Measurements from ENCODE around the gene RIPK4. TPM values are rescaled to one million over a fixed set of nuclear protein-coding genes. Genes with fewer than 3 reads are reported as not detected.

RIPK4 gene
- polyA plus RNA-seq, 3 donors: 0.05 to 0.09 TPM; not detected in 1

DNA sequence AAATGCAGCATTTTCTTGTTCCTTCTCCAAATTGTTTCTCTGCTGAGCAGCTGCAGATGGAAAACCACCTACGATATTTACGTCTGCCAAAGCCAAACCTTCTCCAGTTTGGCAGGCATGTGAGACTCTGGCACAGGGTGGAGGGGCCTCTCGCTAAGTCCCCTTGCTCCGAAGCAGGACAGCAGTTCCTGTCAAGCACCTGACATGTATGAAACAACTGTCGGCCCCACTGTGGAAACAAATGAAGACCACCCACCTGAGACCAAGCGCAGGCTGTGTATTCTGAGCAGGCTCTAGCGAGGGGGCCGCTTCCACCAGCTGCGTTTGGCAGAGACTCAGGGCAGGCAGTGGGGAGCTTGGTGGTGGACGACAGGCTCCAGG is 74.7 kb downstream of the RIPK4 start:
- no peaks in the 10 kb centered on the region for H3K27me3 ChIP-seq (ENCODE audit: control insufficient read depth in 2 of 2, insufficient read depth in 2 of 2, low read length in 2 of 2)
- H3K4me1 Mint-ChIP-seq: peaks cover 26% of the 10 kb centered on the region
- H3K4me2 ChIP-seq (replicated peaks; ENCODE audit: extremely low read depth, low read length, poor library complexity, severe bottlenecking): no peak overlapping the region
- TF ChIP-seq, protein P1, sequence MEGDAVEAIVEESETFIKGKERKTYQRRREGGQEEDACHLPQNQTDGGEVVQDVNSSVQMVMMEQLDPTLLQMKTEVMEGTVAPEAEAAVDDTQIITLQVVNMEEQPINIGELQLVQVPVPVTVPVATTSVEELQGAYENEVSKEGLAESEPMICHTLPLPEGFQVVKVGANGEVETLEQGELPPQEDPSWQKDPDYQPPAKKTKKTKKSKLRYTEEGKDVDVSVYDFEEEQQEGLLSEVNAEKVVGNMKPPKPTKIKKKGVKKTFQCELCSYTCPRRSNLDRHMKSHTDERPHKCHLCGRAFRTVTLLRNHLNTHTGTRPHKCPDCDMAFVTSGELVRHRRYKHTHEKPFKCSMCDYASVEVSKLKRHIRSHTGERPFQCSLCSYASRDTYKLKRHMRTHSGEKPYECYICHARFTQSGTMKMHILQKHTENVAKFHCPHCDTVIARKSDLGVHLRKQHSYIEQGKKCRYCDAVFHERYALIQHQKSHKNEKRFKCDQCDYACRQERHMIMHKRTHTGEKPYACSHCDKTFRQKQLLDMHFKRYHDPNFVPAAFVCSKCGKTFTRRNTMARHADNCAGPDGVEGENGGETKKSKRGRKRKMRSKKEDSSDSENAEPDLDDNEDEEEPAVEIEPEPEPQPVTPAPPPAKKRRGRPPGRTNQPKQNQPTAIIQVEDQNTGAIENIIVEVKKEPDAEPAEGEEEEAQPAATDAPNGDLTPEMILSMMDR (IDR thresholded peaks at IDR 0.05): no peak
- no peaks in the 10 kb centered on the region for H3K9me3 ChIP-seq (replicated peaks in 1 of 2; ENCODE audit: control insufficient read depth in 1 of 2, insufficient read depth in 1 of 2, low read length in 2 of 2)
- peak overlapping the region in 1 of 2 donors; percentile 83 for H3K27ac ChIP-seq (ENCODE audit: low read depth in 1 of 2, low read length in 2 of 2)
- peaks cover 17 to 23% of the 10 kb centered on the region in 2 donors for H3K4me1 ChIP-seq (ENCODE audit: control insufficient read depth in 1 of 2, insufficient read depth in 2 of 2, low read length in 2 of 2)
- peak overlapping the region in 2 of 7 donors; percentile 69 to 77 for H3K27ac Mint-ChIP-seq
- no peak for DNase-seq
- no peaks in the 10 kb centered on the region for H3K79me2 ChIP-seq (ENCODE audit: insufficient read depth, low read length)
- WGBS (ENCODE audit: insufficient coverage): 98% methylated on average over 10 of the region's 10 CpGs
- peaks cover 0 to 3% (median 0%) of the 10 kb centered on the region in 7 donors for H3K9me3 Mint-ChIP-seq
- no peaks in the 10 kb centered on the region for H3K36me3 ChIP-seq (replicated peaks in 1 of 2; ENCODE audit: control insufficient read depth in 1 of 2, insufficient read depth in 2 of 2, low read length in 2 of 2)
- H2AFZ ChIP-seq (ENCODE audit: insufficient read depth, low read depth, low read length, poor library complexity, severe bottlenecking): no peak overlapping the region
- no peaks in the 10 kb centered on the region for H3K36me3 Mint-ChIP-seq
- H4K20me1 ChIP-seq (ENCODE audit: insufficient read depth, low read length): no peaks in the 10 kb centered on the region
- H3K9ac ChIP-seq (ENCODE audit: insufficient read depth, low read length, poor library complexity, severe bottlenecking): no peak overlapping the region
- H3K4me3 ChIP-seq (replicated peaks in 1 of 3; ENCODE audit: low read depth in 2 of 3, low read length in 3 of 3): no peak overlapping the region
- intact Hi-C loops (cut with micrococcal nuclease): no loop called here
- no peak overlapping the region for H3K4me3 Mint-ChIP-seq
- peaks cover 6 to 22% (median 19%) of the 10 kb centered on the region in 3 donors for H3K27me3 Mint-ChIP-seq (ENCODE audit: low read depth in 3 of 3)

DNA sequence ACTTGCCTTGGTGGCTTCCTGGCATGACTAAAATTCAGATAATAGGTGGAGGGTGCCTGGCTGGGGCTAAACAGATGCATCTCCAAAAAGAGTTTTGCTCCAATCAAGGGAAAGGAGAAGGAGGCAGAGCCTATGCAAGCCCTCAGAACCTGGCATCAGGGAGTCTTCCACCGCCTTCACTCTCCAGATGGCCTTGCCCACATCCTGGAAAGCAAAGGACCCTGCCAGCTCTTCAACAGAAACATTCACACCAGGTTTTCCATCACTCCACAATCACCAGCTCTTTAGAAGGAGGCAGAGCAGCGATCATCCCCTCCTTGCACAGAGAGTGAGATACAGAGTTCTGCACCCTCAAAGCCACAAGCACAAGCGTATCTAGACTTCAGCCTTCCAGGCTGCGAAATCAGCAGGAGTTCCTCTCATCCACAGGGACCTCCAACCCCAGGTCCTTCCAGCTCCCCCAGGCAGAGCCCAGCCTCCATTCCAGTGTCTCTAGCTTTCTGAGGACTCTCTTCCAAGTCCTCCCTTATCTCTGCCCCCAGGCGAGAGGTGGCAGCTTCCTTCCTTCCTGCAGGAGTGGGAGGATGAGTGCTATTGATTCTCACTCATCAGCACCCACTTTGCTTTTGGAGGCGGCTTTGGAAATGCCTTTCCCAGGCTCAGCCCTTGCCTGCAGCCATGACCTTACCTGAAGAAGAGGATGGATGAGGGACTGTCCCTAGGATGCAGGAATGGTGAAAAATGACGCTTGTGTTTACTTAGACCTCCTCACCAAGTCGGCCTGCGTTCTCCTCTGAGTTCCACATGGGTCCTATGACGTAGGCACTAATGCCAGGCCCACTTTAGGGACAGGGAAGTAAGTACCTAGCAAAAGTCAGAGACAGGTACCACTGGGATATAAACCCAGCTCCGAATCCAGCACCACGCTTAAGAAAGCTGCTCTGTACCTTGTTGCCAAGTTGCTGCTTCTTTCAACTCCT is 75.4 kb downstream of the RIPK4 start:
- Mint-ChIP-seq H3K27me3 (ENCODE audit: low read depth in 3 of 3) (peaks cover 6 to 19% (median 18%) of the 10 kb centered on the region in 3 donors), H3K4me1 (peaks cover 26% of the 10 kb centered on the region), H3K9me3 (peaks cover 0 to 3% (median 0%) of the 10 kb centered on the region in 7 donors), H3K27ac (peak overlapping the region in 2 of 7 donors; percentile 41 to 54), H3K36me3 (no peaks in the 10 kb centered on the region), H3K4me3 (no peak overlapping the region)
- no peak overlapping the region for H2AFZ ChIP-seq (ENCODE audit: insufficient read depth, low read depth, low read length, poor library complexity, severe bottlenecking)
- WGBS (ENCODE audit: insufficient coverage): 90% methylated on average over 6 of the region's 12 CpGs
- H3K79me2 ChIP-seq (ENCODE audit: insufficient read depth, low read length): no peaks in the 10 kb centered on the region
- TF ChIP-seq, protein P1 (IDR thresholded peaks at IDR 0.05): no peak
- intact Hi-C loops (cut with micrococcal nuclease): no loop called here
- no peaks in the 10 kb centered on the region for H3K27me3 ChIP-seq (ENCODE audit: control insufficient read depth in 2 of 2, insufficient read depth in 2 of 2, low read length in 2 of 2)
- H4K20me1 ChIP-seq (ENCODE audit: insufficient read depth, low read length): no peaks in the 10 kb centered on the region
- no peak overlapping the region for H3K4me3 ChIP-seq (replicated peaks in 1 of 3; ENCODE audit: low read depth in 2 of 3, low read length in 3 of 3)
- no peaks in the 10 kb centered on the region for H3K36me3 ChIP-seq (replicated peaks in 1 of 2; ENCODE audit: control insufficient read depth in 1 of 2, insufficient read depth in 2 of 2, low read length in 2 of 2)
- H3K4me2 ChIP-seq (replicated peaks; ENCODE audit: extremely low read depth, low read length, poor library complexity, severe bottlenecking): no peak overlapping the region
- H3K27ac ChIP-seq (ENCODE audit: low read depth in 1 of 2, low read length in 2 of 2): no peak overlapping the region
- peaks cover 17 to 23% of the 10 kb centered on the region in 2 donors for H3K4me1 ChIP-seq (ENCODE audit: control insufficient read depth in 1 of 2, insufficient read depth in 2 of 2, low read length in 2 of 2)
- no peak for DNase-seq
- H3K9me3 ChIP-seq (replicated peaks in 1 of 2; ENCODE audit: control insufficient read depth in 1 of 2, insufficient read depth in 1 of 2, low read length in 2 of 2): no peaks in the 10 kb centered on the region
- H3K9ac ChIP-seq (ENCODE audit: insufficient read depth, low read length, poor library complexity, severe bottlenecking): no peak overlapping the region

Small RNA genes lying within 50 kb of the gene (small RNA-seq; reads per million reads assigned to genes)
- not detected for gene MIR6814 (ENCODE audit: insufficient read length, low read depth)

Other genes starting within 250 kb of the RIPK4 start
- gene PRDM15, start 112.3 kb upstream of the RIPK4 start, polyA plus RNA-seq: 10 to 100 TPM in 1 of 3 donors, under 1 TPM in 2; 0.19 to 19.0 (median 0.74) TPM
- 10 to 100 TPM in 1 of 3 donors, 1 to 10 TPM in 2; 1.4 to 17.0 (median 3.8) TPM for gene C2CD2, start 187.0 kb upstream of the RIPK4 start, polyA plus RNA-seq
- gene ZBTB21, start 243.3 kb upstream of the RIPK4 start, polyA plus RNA-seq: 1 to 10 TPM; 4.7 to 7.2 (median 6.3) TPM